Measurements from ENCODE around the gene TH.

DNA sequence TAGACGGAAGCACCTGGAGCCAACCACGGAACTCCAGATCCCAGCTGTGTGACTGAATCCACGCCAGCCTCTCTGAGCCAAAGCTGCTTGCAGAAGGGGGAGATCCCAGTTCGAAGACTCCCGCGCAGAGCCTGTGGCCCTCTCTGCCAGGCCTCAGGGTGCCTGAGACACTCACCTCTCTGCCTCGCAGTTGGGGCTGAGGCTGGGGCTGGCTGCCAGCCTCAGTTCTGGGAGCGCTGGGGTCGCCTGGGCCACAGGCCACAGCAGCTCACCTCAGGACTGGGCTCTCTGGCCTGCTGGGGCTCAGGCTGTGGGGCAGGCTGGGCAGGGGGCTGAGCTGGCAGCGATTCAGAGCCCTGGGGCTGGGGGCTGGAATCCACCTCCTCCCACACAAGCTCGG lies 24.2 kb downstream of the TH start:
- TF ChIP-seq NR3C1 (IDR thresholded peaks at IDR 0.05) (no peak), POLR2A (IDR thresholded peaks at IDR 0.05; ENCODE audit: low read length) (no peak), PHF8 (IDR thresholded peaks at IDR 0.05; ENCODE audit: borderline replicate concordance, low read depth) (no peak), RFX5 (IDR thresholded peaks at IDR 0.05) (no peak), HDAC2 (IDR thresholded peaks at IDR 0.05) (no peak), JUNB (IDR thresholded peaks at IDR 0.05) (no peak), CTCF (IDR thresholded peaks at IDR 0.05) (no peak), KDM1A (IDR thresholded peaks at IDR 0.05; ENCODE audit: low read depth) (no peak)

All from A549 (cell line).